Smooth muscle cell (in vitro differentiated cells): Measurements from ENCODE around the gene CDK10. TPM values are rescaled to one million over a fixed set of nuclear protein-coding genes. Genes with fewer than 3 reads are reported as not detected.

Experiments used
- DNase-seq: peaks from one replicate; lab custom pipeline; 2025; ENCODE audit not compliant: unreplicated experiment; lab: John Stamatoyannopoulos, UW
- H2AFZ ChIP-seq: fragments of 200-600 bp; sonication (generic); 2 replicates; pipeline ENCODE4 v1.6.0; 2016; ENCODE audit warnings: antibody characterized with exemption, low read depth, mild to moderate bottlenecking
- H3F3A ChIP-seq: fragments of 200-600 bp; sonication (generic); 2 replicates; pipeline ENCODE4 v1.6.0; 2017; ENCODE audit warnings: antibody characterized with exemption, low read depth
- H3K27ac ChIP-seq: fragments of 200-600 bp; sonication (generic); 2 replicates; pipeline ENCODE4 v1.5.1; 2016; ENCODE audit warnings: low read depth, mild to moderate bottlenecking
- H3K27me3 ChIP-seq: fragments of 200-600 bp; sonication (generic); 2 replicates; pipeline ENCODE4 v1.6.1; 2016; ENCODE audit warnings: low read depth, mild to moderate bottlenecking
- H3K36me3 ChIP-seq: fragments of 200-600 bp; sonication (generic); 2 replicates; pipeline ENCODE4 v1.5.1; 2016; ENCODE audit warnings: low read depth
- H3K4me1 ChIP-seq: fragments of 200-600 bp; sonication (generic); 2 replicates; pipeline ENCODE4 v1.5.1; 2016; ENCODE audit warnings: low read depth
- H3K4me2 ChIP-seq: fragments of 200-600 bp; sonication (generic); 2 replicates; pipeline ENCODE4 v1.6.0; 2016; ENCODE audit warnings: mild to moderate bottlenecking
- H3K4me3 ChIP-seq: fragments of 200-600 bp; sonication (generic); 2 replicates; pipeline ENCODE4 v1.5.1; 2016; ENCODE audit warnings: mild to moderate bottlenecking
- H3K79me2 ChIP-seq: fragments of 200-600 bp; sonication (generic); 2 replicates; pipeline ENCODE4 v1.6.0; 2016; ENCODE audit warnings: low read depth, mild to moderate bottlenecking
- H3K9ac ChIP-seq: fragments of 200-600 bp; sonication (generic); 2 replicates; pipeline ENCODE4 v1.6.0; 2016; ENCODE audit warnings: low read depth
- H3K9me3 ChIP-seq: fragments of 200-600 bp; sonication (generic); replicated peaks from 2 replicates; pipeline ENCODE4 v1.5.1; 2016; ENCODE audit warnings: low read depth
- H4K20me1 ChIP-seq: fragments of 200-600 bp; sonication (generic); 2 replicates; pipeline ENCODE4 v1.6.0; 2016; ENCODE audit warnings: low read depth
- CTCF ChIP-seq: fragments of 200-600 bp; sonication (generic); IDR thresholded peaks from 2 replicates; pipeline ENCODE4 v1.5.1; 2017; ENCODE audit warnings: borderline replicate concordance, mild to moderate bottlenecking, antibody characterized with exemption; ENCODE audit not compliant: insufficient read depth, poor library complexity, severe bottlenecking
- WGBS: methylation state at CpG from one replicate; pipeline ENCODE4 v1.1.7; 2016; ENCODE audit warnings: low lambda C conversion rate; 5-methylcytosine and 5-hydroxymethylcytosine counted together
- polyA plus RNA-seq: library from polyadenylated mRNA; unstranded; fragments of >200 nt; fragmentation: Nextera tagmentation; extraction: Ambion mirVana; gene quantifications from 2 replicates; pipeline ENCODE4 v1.2.1, GENCODE V29; 2016
- total RNA-seq: library from RNA; depleted of rRNA; stranded (reverse); fragments of >200 nt; gene quantifications from 2 replicates; pipeline ENCODE4 v1.2.3, GENCODE V29; 2014

Gene CDK10
- total and polyA plus RNA-seq, 2 experiments from 2014 or later: 24.4 to 77.0 TPM

GRCh38 chr16:89736554-89736953 is 50.1 kb downstream of the CDK10 start:
- H3K4me1 ChIP-seq: no peaks in the 10 kb centered on the region

GRCh38 chr16:89737341-89738071 is 51.0 kb downstream of the CDK10 start:
- Histone ChIP-seq H3K4me1 (no peaks in the 10 kb centered on the region), H3K27me3 (no peaks in the 10 kb centered on the region), H3K4me3 (no peak overlapping the region), H3K27ac (no peak overlapping the region), H3K79me2 (no peaks in the 10 kb centered on the region), H2AFZ (no peak overlapping the region), H3F3A (no peaks in the 10 kb centered on the region), H3K4me2 (no peak overlapping the region), H4K20me1 (peaks cover 6% of the 10 kb centered on the region), H3K36me3 (peaks cover 9% of the 10 kb centered on the region), H3K9me3 (no peaks in the 10 kb centered on the region), H3K9ac (no peak overlapping the region)
- TF ChIP-seq CTCF: no peak
- WGBS: 97% methylated on average over 20 of the region's 20 CpGs
- DNase-seq: no peak

More at GRCh38 chr16:89736554-89736953, 50.1 kb downstream of the CDK10 start:
- Histone ChIP-seq H3K79me2 (no peaks in the 10 kb centered on the region), H3K9ac (no peak overlapping the region), H3K4me3 (no peak overlapping the region), H3K4me2 (no peak overlapping the region), H3K27ac (no peak overlapping the region), H3K9me3 (no peaks in the 10 kb centered on the region), H4K20me1 (peaks cover 7% of the 10 kb centered on the region), H2AFZ (no peak overlapping the region), H3F3A (no peaks in the 10 kb centered on the region), H3K36me3 (peaks cover 9% of the 10 kb centered on the region), H3K27me3 (no peaks in the 10 kb centered on the region)
- TF ChIP-seq CTCF: no peak
- no peak for DNase-seq
- 100% methylated on average over 3 of the region's 3 CpGs for WGBS

- no peak for DNase-seq
Measured at GRCh38 chr16:89738072-89738377, 51.5 kb downstream of the CDK10 start.

More at GRCh38 chr16:89738072-89738377, 51.5 kb downstream of the CDK10 start:
- Histone ChIP-seq H3K27me3 (no peaks in the 10 kb centered on the region), H3K27ac (no peak overlapping the region), H3K4me1 (no peaks in the 10 kb centered on the region), H3K79me2 (no peaks in the 10 kb centered on the region), H3K4me2 (no peak overlapping the region), H3K9ac (no peak overlapping the region), H3K36me3 (peaks cover 9% of the 10 kb centered on the region), H4K20me1 (peaks cover 6% of the 10 kb centered on the region), H3K9me3 (no peaks in the 10 kb centered on the region), H3K4me3 (no peak overlapping the region), H3F3A (no peaks in the 10 kb centered on the region), H2AFZ (no peak overlapping the region)
- TF ChIP-seq CTCF: no peak
- WGBS: 96% methylated on average over 14 of the region's 14 CpGs
